Transverse colon (tissue), 4 donors: Measurements from ENCODE around the gene VARS1. TPM values are rescaled to one million over a fixed set of nuclear protein-coding genes. Genes with fewer than 3 reads are reported as not detected.

Experiments
- DNase-seq: peaks from one replicate; pipeline ENCODE4 v3.0.0-alpha.2; 2019
- H3K27ac ChIP-seq, 4 donors: fragments of 200-600 bp; sonication (generic); 2 replicates each; pipeline ENCODE4 v1.5.1; 2016 to 2018; ENCODE audit warnings: inconsistent platforms in 4 of 4
- H3K27me3 ChIP-seq: fragments of 200-600 bp; sonication (generic); 2 replicates; pipeline ENCODE4 v1.5.1; 2017; ENCODE audit warnings: inconsistent platforms
- H3K36me3 ChIP-seq, 4 donors: fragments of 200-600 bp; sonication (generic); 2 replicates each; pipeline ENCODE4 v1.5.1; 2017 to 2019; ENCODE audit warnings: inconsistent platforms in 4 of 4
- H3K4me1 ChIP-seq, 4 donors: fragments of 200-600 bp; sonication (generic); 2 replicates each; pipeline ENCODE4 v1.5.1; 2017 to 2020; ENCODE audit warnings: inconsistent platforms in 4 of 4
- H3K4me3 ChIP-seq, 4 donors: fragments of 200-600 bp; sonication (generic); 1 replicate in 1 of 4; 2 replicates in 3 of 4; pipeline versions ENCODE4 v1.5.1 to v1.6.1; 2017 to 2019; ENCODE audit warnings: inconsistent platforms in 4 of 4
- H3K9me3 ChIP-seq, 2 donors: fragments of 200-600 bp; sonication (generic); 2 replicates each; pipeline ENCODE4 v1.5.1; 2017 to 2019; ENCODE audit warnings: inconsistent platforms in 2 of 2
- CTCF ChIP-seq, 5 experiments: fragments of 200-600 bp in 3 of 5; fragments of 450-650 bp in 2 of 5; sonication (generic) in 3 of 5; IDR thresholded peaks; 1 replicate in 2 of 5; 2 replicates in 3 of 5; pipeline ENCODE4 v1.5.1; 2016 to 2017; ENCODE audit warnings: antibody characterized with exemption in 5 of 5, inconsistent platforms in 3 of 5, mild to moderate bottlenecking in 2 of 5, moderate library complexity in 1 of 5
- EP300 ChIP-seq: sonication (generic); formaldehyde crosslinking; IDR thresholded peaks from one replicate; pipeline ENCODE4 v1.6.1; 2017; ENCODE audit warnings: antibody characterized with exemption, low read depth
- POLR2A ChIP-seq: fragments of 450-650 bp; IDR thresholded peaks from one replicate; pipeline ENCODE4 v1.6.1; 2016; ENCODE audit warnings: antibody characterized with exemption, mild to moderate bottlenecking, moderate library complexity
- POLR2AphosphoS5 ChIP-seq, 3 donors: sonication (generic); formaldehyde crosslinking; IDR thresholded peaks; one replicate each; pipeline ENCODE4 v1.6.1; 2016; ENCODE audit warnings: antibody characterized with exemption in 3 of 3
- WGBS, 2 donors: methylation state at CpG; one replicate each; pipeline ENCODE4 v1.1.5; 2018; ENCODE audit warnings: low coverage in 1 of 2; 5-methylcytosine and 5-hydroxymethylcytosine counted together
- in situ Hi-C, 4 donors: fragments of 200-750 bp; cut with MboI; loops; one replicate each; pipeline versions ENCODE4 v1.15.0 to v1.15.1; 2017; ENCODE audit warnings: low sequenced_read_pairs in 3 of 4, low pct_ligation_motif_present in 1 of 4, low pct_unique_long_range_greater_than_20kb in 1 of 4
- intact Hi-C: fragments of 100-400 bp; cut with DNase I; formaldehyde crosslinking; loops from one replicate; pipeline ENCODE4 v1.15.1; 2023; ENCODE audit warnings: low total_unique reads
- total RNA-seq, 4 donors: library from RNA; depleted of rRNA; stranded (reverse); fragments of >200 nt; gene quantifications; one replicate each; pipeline ENCODE4 v1.1.0, GENCODE V29; 2016

VARS1 gene
- total RNA-seq, 4 donors from 2014 or later: 18.0 to 54.7 (median 31.1) TPM

GRCh38 chr6:31779908-31780307 lies 15.6 kb downstream of the VARS1 start:
- no peak overlapping the region for H3K27ac ChIP-seq
- no peaks in the 10 kb centered on the region for H3K27me3 ChIP-seq
- no peak for TF ChIP-seq CTCF (IDR thresholded peaks at IDR 0.05)
- TF ChIP-seq EP300: no peak
- TF ChIP-seq POLR2AphosphoS5 (IDR thresholded peaks at IDR 0.05): no peak
- TF ChIP-seq POLR2A: no peak
- peaks cover 17 to 27% (median 24%) of the 10 kb centered on the region in 4 donors for H3K4me1 ChIP-seq
- in situ Hi-C loops: no loop called here
- 95% methylated on average over 10 of the region's 10 CpGs; no CpG with 5 or more reads in 1 of the 2 donors for WGBS, 2 donors
- H3K36me3 ChIP-seq: peaks cover 0 to 19% (median 6%) of the 10 kb centered on the region in 4 donors
- no peak overlapping the region for H3K4me3 ChIP-seq
- intact Hi-C loops: no loop called here
- no peaks in the 10 kb centered on the region for H3K9me3 ChIP-seq
- DNase-seq: no peak

DNA sequence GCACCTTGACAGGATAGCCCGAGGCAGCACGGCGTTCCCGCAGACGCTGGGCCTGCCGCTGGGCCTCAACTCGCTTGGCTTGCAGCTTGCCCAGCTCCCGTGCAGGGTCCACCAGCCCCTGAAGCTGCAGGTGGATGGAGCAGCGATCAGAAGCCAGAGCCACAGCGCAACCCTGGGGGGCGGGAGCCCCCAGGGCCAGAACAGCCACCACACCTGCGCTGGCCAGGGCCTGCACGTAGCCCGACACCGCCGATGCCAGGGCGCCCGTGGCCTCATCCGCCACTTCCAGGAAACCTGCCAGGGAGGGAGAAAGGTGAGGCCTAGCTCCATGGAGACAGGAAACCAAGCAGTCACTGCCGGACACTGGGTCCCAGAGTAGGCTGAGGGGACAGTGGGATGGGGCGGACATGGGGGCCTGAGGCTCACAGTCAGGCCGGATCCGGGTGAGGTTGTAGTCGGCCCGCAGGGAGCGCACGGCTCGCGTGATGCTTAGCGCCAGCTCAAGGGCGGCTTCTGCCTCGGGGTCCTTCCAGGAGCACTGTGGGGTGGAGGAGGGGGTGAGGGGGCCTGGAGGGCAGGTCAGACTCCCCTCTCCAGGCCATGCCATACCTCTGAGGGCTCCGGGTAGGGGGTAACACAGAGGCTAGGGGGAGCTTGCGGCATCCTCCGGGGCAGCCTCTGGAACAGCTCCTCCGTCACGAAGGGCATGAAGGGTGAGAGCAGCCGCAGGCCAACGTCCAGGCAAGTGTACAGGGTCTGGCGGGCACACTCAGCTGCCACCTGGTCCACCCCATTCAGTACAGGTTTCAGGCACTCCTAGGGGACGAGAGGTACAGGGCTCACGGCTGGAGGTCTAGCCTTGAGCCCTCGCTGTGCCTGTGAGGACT lies 16.3 kb downstream of the VARS1 start:
- in situ Hi-C loops (no loop called here), intact Hi-C loops (no loop called here)
- TF ChIP-seq POLR2A: no peak
- H3K4me3 ChIP-seq: no peak overlapping the region
- H3K27me3 ChIP-seq: no peaks in the 10 kb centered on the region
- DNase-seq: no peak
- no peaks in the 10 kb centered on the region for H3K9me3 ChIP-seq
- H3K27ac ChIP-seq: no peak overlapping the region
- WGBS, 2 donors: 92 to 95% methylated on average over 4 to 42 of the region's 43 CpGs
- H3K4me1 ChIP-seq: peaks cover 17 to 31% (median 27%) of the 10 kb centered on the region in 4 donors
- H3K36me3 ChIP-seq: peaks cover 0 to 14% (median 3%) of the 10 kb centered on the region in 4 donors

GRCh38 chr6:31778193-31778592 lies 17.4 kb downstream of the VARS1 start:
- Histone ChIP-seq H3K4me1 (peaks cover 17 to 31% (median 27%) of the 10 kb centered on the region in 4 donors), H3K27me3 (no peaks in the 10 kb centered on the region), H3K9me3 (no peaks in the 10 kb centered on the region), H3K4me3 (no peak overlapping the region), H3K27ac (no peak overlapping the region), H3K36me3 (peaks cover 0 to 10% (median 0%) of the 10 kb centered on the region in 4 donors)
- TF ChIP-seq EP300: no peak
- no peak for TF ChIP-seq POLR2A
- no peak for TF ChIP-seq CTCF (IDR thresholded peaks at IDR 0.05)
- no peak for TF ChIP-seq POLR2AphosphoS5 (IDR thresholded peaks at IDR 0.05)
- WGBS, 2 donors: 93% methylated on average over 5 of the region's 5 CpGs; no CpG with 5 or more reads in 1 of the 2 donors
- intact Hi-C loops: no loop called here
- in situ Hi-C loops: no loop called here
- no peak for DNase-seq

DNA sequence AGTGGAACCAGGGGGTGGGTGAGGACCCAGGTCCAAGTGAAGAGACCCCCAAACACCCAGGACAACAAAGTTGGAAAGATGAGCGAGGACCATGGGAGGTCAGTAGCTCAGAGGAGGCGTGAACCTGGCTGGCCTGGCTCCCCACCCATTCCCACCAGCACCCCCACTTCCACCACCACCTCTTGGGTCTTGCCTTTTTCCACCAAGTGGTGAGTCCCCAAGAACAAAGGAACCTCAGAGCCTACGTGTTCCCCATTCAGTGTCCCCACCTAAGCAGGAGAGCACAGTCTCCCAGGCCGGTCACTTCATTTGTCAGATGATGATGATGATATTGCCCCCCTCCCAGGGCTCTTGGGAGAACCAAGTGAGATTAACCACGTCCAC lies 17.9 kb downstream of the VARS1 start:
- in situ Hi-C loops (no loop called here), intact Hi-C loops (no loop called here)
- Histone ChIP-seq H3K4me3 (no peak overlapping the region), H3K36me3 (peaks cover 0 to 10% (median 0%) of the 10 kb centered on the region in 4 donors), H3K27ac (peak overlapping the region; percentile 42 to 65 (median 52)), H3K9me3 (no peaks in the 10 kb centered on the region), H3K27me3 (no peaks in the 10 kb centered on the region), H3K4me1 (peaks cover 17 to 31% (median 27%) of the 10 kb centered on the region in 4 donors)
- DNase-seq: no peak
- 94 to 100% methylated on average over 1 to 5 of the region's 5 CpGs for WGBS, 2 donors
- TF ChIP-seq POLR2AphosphoS5 (IDR thresholded peaks at IDR 0.05) (no peak), EP300 (no peak), POLR2A (no peak), CTCF (IDR thresholded peaks at IDR 0.05) (no peak)
